HG03139 (cell line): ENCODE data around the gene MRAP.
"Not testable (repeated sequence)": the region's sequence is repeated elsewhere in the genome, so short reads cannot be mapped to it uniquely, and the experiment has no call there.

Source experiments
- ATAC-seq: cut with Tn5 transposase; IDR thresholded peaks from one replicate; pipeline ENCODE4 v1.9.1; 2021; ENCODE audit not compliant: unreplicated experiment

MRAP gene

DNA sequence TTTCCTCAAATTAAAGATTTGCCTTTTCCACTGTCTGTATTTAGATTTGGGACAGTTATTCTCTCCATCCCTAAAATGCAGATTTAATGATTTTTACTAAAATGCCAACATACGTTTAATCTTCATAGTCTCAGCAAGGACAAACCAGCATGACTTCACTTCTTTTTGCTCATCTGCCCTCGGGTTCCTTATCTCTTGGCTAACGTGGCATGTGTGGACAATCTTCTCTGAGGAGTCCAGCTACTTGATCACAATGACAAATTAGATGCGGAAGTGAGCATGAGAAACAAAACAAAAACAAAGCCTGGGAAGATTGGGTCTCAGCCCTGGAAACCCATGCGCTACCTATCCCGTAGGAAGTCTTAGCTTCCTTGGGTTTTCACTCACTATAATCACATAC, 1.0 kb downstream of the MRAP start:
- no peak for ATAC-seq

DNA sequence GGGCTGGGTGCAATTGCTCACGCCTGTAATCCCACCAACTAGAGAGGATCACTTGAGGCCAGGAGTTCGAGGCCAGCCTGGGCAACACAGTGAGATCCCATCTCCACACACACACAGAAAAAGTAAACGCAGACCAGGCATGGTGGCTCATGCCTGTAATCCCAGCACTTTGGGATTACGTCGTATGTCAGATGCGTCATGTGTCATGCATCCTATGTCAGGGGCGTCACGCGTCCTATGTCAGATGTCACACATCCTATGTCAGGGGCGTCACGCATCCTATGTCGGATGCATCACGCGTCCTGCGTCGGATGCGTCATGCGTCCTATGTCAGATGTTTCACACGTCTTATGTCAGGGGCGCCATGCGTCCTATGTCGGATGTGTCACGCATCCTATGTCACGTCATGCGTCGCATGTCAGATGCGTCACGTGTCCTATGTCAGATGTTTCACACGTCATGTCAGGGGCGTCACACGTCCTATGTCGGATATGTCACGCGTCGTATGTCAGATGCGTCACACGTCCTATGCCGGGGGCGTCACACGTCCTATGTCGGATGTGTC, 1.5 kb downstream of the MRAP start:
- ATAC-seq, result no peak

DNA sequence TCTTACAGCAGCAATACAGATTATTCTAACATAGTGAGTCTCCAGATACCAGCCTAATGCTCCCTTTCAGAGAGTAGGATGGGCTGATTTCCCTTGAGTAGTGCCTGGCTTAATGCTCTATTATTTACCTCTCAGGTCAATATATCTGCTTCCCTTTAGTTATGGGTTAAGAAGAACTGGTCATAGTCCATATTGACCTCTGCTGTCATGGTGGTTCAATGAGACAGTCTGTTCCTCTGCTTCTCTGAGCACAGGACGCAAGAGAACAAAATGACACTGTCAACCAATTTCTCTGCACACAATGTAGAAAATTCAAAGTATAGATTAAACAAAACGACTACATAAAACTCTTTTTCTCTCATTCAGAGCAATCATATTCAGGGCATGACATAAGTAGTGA, 2.9 kb downstream of the MRAP start:
- ATAC-seq, result no peak

DNA sequence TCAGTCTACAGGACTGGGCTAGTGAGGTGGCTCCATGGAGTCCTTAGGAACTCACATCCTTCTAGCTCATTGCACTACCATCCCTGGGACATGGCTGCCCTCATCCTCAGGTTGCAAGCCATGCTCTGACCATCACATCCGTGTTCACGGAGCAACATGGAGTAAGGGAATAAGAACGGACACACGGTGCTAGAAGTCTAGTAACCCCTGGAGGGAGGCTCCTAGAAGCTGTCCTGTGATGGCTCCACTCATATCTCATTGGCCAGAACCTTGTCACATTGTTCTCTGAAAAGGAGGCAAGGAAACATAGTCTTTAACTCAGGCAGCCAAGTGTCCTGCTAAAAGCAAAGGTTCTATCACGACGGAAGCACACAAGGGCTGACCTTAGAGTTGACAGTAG, 3.9 kb downstream of the MRAP start:
- no peak for ATAC-seq

DNA sequence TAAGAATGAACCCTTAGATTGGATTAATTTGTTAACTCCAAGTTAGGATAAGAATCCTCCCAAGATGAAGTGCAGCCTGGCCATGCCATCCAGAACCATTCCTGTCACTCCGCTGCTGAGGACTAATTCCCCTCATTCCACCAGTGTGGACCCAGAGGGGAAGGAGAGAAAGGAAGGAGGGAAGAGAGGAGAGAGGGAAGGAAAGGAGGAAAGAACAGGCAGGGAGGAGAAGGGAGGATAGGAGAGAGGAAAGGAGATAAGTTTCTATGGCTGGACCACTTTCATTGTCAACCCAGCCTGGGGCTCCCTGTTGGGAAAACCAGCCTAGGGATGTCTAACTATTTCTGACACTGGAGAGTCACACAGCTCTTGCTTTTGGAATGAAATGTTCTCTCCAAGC, 4.7 kb downstream of the MRAP start:
- no peak for ATAC-seq

DNA sequence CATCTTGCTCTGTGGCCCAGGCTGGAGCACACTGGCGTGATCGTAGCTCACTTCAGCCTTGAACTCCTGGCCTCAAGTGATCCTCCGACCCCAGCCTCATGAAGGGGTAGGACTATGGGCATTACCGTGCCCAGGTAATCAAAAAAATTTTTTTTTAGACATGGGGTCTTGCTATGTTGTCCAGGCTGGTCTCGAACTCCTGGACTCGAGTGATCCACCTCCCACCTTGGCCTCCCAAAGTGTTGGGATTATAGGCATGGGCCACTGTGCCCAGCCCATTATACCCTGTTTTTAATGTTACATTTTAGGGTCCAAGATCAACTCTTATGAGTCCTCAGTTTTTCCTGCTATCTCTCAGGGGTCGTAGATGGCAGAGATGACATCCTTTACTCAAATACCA, 6.3 kb downstream of the MRAP start:
- no peak for ATAC-seq

DNA sequence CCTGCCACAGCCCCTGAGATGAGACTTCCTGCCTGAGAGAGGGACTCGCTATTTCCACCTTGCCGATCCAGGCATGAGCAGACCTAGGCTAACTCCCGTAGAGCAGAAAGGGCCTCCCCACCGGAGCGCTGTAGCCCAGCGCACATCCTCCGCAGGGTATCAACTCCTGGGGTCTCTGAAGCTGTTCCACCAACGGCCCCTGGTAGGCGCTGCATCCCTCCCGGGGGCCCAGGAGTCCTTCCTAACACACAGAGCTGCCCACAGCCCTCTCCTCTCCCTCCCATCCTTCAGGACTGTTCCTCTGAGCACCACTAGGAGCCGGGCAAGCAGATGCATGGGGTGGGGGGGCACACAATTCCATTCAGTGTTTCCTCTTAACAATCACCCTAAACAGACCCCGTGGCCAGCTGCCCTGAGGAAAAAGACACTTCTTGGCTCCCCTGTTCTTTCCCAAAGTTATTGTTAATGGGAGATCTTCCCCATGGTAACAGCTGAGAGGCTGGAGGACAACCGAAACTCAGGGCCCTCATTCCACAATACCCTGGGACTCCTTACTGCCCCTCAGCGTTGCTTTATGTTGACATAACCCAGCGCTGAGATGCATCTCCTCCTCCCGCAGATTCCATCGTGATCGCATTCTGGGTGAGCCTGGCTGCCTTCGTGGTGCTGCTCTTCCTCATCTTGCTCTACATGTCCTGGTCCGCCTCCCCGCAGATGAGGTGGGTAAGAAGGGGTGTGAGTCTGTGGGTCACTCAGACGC, 7.5 kb downstream of the MRAP start:
- no peak for ATAC-seq

DNA sequence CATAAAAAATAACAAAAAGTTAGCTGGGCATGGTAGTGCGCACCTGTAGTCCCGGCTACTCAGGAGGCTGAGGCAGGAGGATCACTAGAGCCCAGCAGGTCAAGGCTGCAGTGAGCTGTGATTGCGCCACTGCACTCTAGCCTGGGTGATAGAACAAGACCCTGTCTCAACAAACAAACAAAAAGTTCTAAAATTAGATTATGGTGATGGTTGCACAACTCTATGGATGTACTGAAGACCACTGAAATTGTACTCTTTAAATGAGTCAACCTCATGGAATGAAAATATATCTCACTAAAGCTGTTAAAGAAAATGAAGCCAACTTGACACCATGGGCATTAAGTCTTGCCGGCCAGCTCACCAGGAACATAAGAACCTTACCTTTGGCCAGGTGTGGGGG, 9.1 kb downstream of the MRAP start:
- ATAC-seq, result no peak

DNA sequence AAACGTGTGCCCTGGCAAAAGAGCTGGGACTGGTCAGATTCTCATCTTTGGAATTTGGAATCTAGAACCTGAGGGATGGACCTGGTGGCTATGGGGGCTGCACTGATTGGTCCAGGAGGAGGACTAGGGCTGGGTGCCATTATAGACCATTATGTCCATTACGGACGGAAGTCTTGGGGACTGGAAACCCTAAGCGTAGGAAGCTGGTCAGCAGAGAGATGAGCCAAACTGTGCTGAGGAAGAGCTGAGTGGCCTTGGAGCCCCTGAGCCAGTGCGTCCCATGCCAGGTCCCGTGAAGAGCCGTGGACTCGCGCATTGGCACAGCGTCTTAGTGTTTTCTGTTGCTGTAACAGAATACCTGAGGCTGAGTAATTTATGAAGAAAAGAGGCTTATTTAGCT, 10.0 kb downstream of the MRAP start:
- no peak for ATAC-seq

DNA sequence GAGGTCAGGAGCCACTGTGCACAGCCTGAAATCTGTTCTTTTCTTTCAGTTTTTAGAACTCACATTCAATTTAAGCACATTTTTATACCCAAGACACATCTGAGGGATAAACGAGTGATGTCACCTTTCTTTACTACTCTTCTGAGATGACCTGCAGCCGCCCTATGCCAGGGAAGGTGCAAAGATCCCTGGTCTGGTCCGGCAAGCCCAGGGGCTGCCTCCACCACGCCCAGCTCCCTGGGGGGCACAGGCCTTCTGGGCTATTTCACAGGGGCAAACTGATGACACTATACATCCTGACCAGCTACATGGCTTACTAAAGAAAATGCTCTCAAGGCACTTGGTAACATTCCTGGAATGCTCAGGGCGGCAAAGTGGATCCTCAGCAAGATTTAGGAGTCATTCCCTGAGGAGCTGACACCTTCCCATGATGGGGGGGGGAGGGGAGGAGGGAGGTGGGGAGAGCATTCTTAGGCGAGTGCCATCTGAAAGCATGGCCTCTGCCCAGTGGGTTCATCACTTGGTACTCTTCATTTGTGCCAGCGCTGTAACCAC, 11.3 kb downstream of the MRAP start:
- no peak for ATAC-seq

DNA sequence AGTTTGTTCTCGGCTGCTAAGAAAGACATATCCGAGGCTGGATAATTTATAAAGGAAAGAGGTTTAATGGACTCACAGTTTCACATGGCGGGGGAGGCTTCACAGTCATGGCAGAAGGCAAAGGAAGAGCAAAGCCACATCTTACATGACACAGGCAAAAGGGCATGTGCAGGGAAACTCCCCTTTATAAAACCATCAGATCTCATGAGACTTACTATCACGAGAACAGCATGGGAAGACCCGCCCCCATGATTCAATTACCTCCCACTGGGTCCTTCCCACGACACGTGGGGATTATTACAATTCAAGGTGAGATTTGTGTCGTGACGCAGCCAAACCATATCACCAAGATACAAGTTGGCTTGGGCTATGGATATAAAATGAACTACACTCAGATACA, 12.3 kb downstream of the MRAP start:
- not testable (repeated sequence) for ATAC-seq

DNA sequence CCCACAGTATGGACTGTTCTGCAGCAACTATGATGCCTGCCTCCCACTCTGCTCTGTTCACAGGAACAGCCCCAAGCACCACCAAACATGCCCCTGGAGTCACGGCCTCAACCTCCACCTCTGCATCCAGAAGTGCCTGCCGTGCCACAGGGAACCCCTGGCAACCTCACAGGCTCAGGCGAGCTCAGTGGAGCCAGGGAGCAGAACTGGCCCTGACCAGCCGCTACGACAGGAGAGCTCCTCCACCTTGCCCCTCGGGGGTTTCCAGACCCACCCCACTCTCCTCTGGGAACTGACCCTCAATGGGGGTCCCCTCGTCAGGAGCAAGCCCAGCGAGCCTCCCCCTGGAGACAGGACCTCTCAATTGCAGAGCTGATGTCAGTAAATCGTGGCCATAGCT, 13.0 kb downstream of the MRAP start:
- no peak for ATAC-seq

DNA sequence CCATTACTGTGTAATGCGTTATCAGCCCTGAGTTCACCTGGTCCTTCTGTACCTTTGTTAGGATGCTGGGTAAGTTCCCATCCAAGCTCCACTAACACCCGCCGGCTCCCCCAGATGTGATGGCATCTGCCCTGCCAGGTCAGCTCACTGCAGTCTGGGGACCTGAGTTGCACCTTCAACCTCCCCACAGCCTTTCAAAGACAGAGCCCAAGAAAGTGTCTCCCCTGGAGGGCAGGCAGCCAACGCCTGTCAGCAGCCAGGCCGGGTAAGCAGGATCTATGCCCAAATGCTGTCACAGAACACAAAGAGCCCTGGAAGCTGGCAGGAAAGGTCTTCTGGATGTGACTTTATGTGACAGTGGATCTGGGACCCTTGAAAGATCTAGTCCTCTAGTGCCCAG, 13.7 kb downstream of the MRAP start:
- no peak for ATAC-seq

DNA sequence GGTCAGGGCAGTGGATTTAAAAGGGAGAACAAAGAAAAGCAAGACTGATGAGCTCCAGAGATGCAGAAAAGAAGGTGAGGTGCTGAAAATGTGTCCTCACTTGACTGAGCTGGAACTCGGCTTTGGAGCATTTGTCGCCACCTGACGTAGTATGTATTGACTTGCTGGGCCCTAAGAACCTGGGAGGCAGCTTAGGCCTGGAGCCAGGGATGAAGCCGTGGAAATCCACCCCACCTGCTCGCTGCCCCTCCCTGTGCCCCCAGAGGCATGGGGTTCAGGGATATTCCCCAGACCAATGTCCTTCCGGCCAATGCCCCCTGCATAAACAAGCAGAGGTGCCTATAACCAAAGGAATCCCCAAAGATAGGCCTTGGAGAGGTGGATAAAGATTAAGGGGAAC, 14.3 kb downstream of the MRAP start:
- no peak for ATAC-seq

DNA sequence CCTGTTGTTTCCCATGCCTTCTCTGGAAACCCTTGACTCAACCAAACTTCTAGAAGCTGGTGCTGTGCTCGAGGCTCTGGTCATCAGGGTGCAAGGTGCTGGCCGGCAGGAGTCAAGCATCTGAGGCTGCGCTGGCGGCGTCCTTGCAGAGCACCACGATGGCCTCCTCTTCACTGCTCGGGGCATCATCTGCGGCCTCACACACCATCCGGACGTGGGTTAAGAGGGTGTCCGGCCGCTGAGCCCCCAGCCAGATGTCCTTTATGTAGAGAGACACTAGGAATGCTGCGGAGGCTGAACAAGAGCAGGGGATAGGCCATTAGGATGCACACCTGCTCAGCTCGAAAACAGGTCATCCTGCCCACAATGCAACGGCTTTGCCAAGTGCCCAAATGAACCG, 16.2 kb downstream of the MRAP start:
- ATAC-seq, result no peak

DNA sequence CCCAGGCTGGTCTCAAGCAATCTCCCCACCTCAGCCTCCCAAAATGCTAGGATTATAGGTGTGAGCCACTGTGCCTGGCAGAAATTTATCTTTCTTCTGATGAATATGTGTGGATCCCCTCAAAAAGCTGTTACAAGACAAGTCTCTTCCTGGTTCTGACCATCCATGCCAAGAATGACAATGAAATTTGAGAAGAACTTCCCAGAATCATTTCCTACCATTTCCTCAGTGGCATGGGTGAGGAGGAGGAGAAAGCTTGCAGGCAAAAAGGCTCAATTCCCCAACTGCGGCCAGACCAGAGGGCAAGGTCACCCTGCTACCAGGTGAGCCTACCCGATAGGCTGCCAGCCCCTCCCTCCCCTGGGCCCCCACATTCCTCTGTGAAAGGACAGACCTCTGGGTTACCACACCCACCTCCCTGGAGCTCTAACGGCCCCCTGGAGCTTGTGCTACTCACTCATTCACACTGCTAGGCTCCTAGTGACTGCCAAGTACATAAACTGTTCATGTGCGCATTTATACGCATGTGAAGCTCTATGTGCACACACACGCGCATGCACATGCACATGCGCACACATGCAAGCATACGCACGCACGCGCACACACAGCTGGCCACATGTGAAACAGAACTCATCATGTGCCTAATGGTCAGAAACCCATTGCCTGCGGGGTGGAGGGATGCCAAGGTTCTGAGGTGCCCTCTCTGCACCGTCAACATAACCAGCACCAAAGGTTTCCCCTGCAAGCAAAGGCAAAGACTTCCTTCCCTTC, 17.0 kb downstream of the MRAP start:
- no peak for ATAC-seq

DNA sequence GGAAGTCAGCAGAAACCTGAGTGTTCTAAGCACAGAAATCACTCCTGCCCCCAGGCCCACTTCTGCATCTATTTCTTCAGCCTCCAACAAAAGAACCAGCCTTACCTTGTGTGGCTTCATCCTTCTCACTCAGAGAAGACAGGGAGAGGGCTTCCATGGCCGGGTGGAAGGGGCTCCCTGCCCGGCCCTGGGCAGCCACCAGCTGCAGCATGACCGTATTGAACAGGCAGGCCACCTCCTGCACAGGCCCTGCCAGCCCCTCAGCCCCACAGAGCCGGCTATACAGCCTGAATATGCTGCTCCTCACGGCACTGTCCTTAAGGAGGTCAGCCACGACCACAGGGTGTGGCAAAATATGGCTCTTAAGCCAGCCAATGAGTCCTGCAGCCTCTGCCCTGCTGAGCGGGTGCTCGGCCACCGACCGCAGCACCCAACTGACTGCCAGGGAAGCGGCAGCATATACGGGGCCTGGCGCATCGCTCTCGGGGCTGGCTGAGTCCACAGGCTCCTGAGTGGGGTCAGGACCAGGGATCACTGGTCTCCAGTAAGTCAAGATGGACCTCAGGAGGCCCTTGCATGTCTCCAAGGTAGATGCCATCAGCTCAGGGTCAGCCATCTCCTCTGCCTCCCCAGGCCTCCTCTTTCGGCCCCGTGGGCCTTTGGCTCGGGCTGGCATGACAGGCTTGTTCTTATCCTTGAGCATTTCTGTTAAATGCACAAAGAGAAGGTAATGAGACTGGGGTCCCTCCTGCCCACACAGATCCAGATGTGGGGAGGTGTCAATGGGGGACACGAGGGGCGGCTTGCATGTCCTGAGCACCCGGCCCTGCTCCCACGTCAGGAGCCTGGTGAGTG, 17.9 kb downstream of the MRAP start:
- ATAC-seq, result no peak

DNA sequence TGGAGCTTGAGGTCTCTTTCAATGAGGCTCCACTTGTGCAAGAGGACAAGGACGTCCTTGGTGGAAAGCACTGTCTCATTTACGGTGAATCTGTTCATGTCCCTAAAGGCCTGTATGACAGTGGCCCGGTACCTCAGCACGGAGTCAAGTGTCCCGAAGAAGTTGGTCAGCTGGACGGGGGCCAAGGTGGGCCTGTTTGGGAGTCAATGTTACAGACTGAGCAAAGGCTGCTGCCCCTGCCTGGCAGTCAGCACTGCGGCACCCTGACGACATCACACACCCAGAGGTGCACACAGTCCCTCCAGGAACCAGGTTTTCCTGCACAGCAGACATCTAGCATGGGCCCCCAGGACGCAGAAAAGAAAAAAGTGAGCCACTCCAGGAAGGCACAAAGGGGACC, 19.1 kb downstream of the MRAP start:
- no peak for ATAC-seq

DNA sequence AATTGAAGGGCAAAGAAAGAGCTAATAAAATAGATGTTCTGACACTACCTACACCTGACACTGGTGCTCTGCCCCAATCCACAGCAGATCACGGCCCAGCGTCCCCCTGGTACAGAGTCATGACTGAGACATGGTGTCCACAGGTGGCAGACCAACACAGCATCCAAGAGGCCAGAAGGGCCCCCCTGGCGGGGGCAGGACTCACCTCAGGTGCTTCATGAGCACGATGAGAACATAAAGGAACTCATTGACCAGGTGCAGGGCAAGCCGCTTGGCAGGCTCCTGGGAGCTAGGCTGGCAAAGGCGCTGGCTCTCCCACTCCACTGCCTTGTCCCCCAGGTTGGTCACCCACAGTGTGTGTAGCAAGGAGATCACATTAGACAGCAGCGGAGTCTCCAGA, 20.4 kb downstream of the MRAP start:
- ATAC-seq, result no peak

DNA sequence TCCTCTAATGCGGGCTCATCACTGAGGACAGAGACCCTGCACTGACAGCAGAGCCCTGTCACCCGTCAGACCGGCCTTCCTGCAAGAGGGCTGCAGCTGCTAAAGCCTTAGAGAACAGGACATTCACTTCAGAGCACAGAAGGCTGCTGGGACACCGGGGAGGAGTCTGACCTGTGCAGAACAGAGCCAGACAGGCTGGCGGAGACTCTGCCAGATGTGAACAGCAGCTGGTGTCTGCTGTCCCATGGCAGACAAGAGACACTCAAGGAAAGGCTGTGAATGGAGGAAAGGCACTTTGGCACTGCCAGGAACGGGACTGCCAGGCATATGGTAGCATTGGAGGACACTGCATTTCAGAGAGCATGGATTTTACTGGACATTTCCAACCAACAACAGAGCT, 21.4 kb downstream of the MRAP start:
- no peak for ATAC-seq

DNA sequence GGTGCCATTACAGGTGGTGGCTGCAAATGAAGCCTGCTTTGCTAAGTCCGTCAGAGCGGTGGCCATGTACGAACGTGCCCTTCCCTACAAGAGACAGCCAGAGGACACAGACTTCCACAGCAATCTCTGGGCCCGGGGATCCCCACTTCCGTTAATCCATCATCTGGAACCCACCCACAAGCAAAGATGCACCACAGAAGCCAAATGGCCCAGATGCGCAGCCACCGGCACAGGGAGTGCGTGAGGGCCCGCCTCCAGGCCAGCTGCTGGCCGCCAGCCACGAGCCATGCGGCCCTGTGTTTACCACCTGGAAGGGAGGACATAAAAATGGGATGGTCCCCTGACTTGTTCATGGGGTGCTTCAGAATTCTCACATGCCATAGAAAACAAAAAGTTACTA, 22.1 kb downstream of the MRAP start:
- no peak for ATAC-seq
